HCT116 (cell line): ENCODE measurements around the gene ZNF678. TPM values are rescaled to one million over a fixed set of nuclear protein-coding genes. Genes with fewer than 3 reads are reported as not detected.

Source experiments
- ATAC-seq: fragments of 200-7000 bp; cut with Tn5 transposase; 2 replicates; pipeline ENCODE4 v1.9.1; 2020; ENCODE audit warnings: mild to moderate bottlenecking, moderate library complexity
- BruUV-seq: library from RNA; stranded (reverse); fragments of 400-500 nt; replicated peaks from 2 replicates; lab custom pipeline; 2021; lab: Mats Ljungman, UMichigan
- CTCF ChIA-PET: fragments of 300-600 bp; sonication (Branson Sonifier 250); formaldehyde crosslinking; loops from one replicate; lab custom pipeline; 2021; ENCODE audit warnings: antibody characterized with exemption; lab: Charles Lee
- POLR2A ChIA-PET: fragments of 300-600, 350-600 bp; sonication (Branson Sonifier 250); formaldehyde crosslinking; loops from one replicate; lab custom pipeline; 2021; ENCODE audit warnings: antibody characterized with exemption; lab: Charles Lee
- RAD21 ChIA-PET, 2 experiments: fragments of 300-600 bp; sonication (Branson Sonifier 250); formaldehyde crosslinking; loops; one replicate each; lab custom pipeline; 2023; ENCODE audit warnings: low total read pairs in 2 of 2; ENCODE audit not compliant: uncharacterized antibody in 2 of 2, unreplicated experiment in 2 of 2, low non-redundant PET in 1 of 2; lab: Charles Lee
- DNase-seq: peaks from one replicate; pipeline ENCODE4 v3.0.0-alpha.2; 2010; ENCODE audit warnings: low read depth, low spot score
- H2AFZ ChIP-seq: fragments of 200-600 bp; shearing (Covaris generic), sonication (generic); 2 replicates; pipeline ENCODE4 v1.6.1; 2017; ENCODE audit warnings: low read depth, mixed run types, mixed read lengths, antibody characterized with exemption, low read length; ENCODE audit not compliant: poor library complexity, severe bottlenecking
- H3K27ac ChIP-seq: 2 replicates; pipeline ENCODE4 v1.5.1; 2012; ENCODE audit warnings: low read depth, low read length
- H3K27me3 ChIP-seq: fragments of 200-600 bp; sonication (generic); 2 replicates; pipeline ENCODE4 v1.6.1; 2016; ENCODE audit warnings: mixed run types, low read length, mixed read lengths; ENCODE audit not compliant: insufficient read depth
- H3K36me3 ChIP-seq, 2 experiments: fragments of 200-500 bp in 1 of 2; fragments of 200-600 bp in 1 of 2; sonication (Bioruptor generic) in 1 of 2; sonication (generic) in 1 of 2; 2 replicates each; pipeline versions ENCODE4 v1.5.1 to v1.6.1; 2014 to 2016; ENCODE audit warnings: low read length in 2 of 2, inconsistent platforms in 1 of 2, mixed read lengths in 1 of 2, mixed run types in 1 of 2; ENCODE audit not compliant: insufficient read depth in 2 of 2, control insufficient read depth in 1 of 2
- H3K4me1 ChIP-seq, 2 experiments: fragments of 200-600 bp in 1 of 2; sonication (generic) in 1 of 2; 2 replicates each; pipeline versions ENCODE4 v1.5.1 to v1.6.1; 2012 to 2017; ENCODE audit warnings: low read length in 2 of 2, inconsistent platforms in 1 of 2, mild to moderate bottlenecking in 1 of 2, mixed read lengths in 1 of 2, mixed run types in 1 of 2, moderate library complexity in 1 of 2; ENCODE audit not compliant: insufficient read depth in 2 of 2, control insufficient read depth in 1 of 2
- H3K4me2 ChIP-seq: fragments of 200-600 bp; sonication (generic); 2 replicates; pipeline ENCODE4 v1.6.1; 2017; ENCODE audit warnings: mixed run types, low read length, mixed read lengths
- H3K4me3 ChIP-seq, 2 experiments: fragments of 200-600 bp in 1 of 2; sonication (generic) in 1 of 2; replicated peaks in 1 of 2; 2 replicates each; pipeline ENCODE4 v1.5.1; 2011 to 2016; ENCODE audit warnings: low read length in 2 of 2, control low read depth in 1 of 2, low read depth in 1 of 2, mild to moderate bottlenecking in 1 of 2, mixed read lengths in 1 of 2, mixed run types in 1 of 2
- H3K79me2 ChIP-seq: fragments of 200-600 bp; sonication (generic); 2 replicates; pipeline ENCODE4 v1.6.1; 2017; ENCODE audit warnings: mild to moderate bottlenecking, mixed run types, low read length, moderate library complexity, mixed read lengths; ENCODE audit not compliant: insufficient read depth
- H3K9ac ChIP-seq: fragments of 200-600 bp; sonication (generic); 2 replicates; pipeline ENCODE4 v1.6.1; 2016; ENCODE audit warnings: low read length, mixed read lengths
- H3K9me2 ChIP-seq: fragments of 200-600 bp; sonication (generic), shearing (Covaris generic); 2 replicates; pipeline ENCODE4 v1.6.1; 2017; ENCODE audit warnings: mixed run types, mild to moderate bottlenecking, moderate library complexity; ENCODE audit not compliant: insufficient read depth
- H3K9me3 ChIP-seq, 2 experiments: fragments of 200-500 bp in 1 of 2; fragments of 200-600 bp in 1 of 2; sonication (Bioruptor generic) in 1 of 2; sonication (generic) in 1 of 2; 2 replicates each; pipeline ENCODE4 v1.6.1; 2014 to 2017; ENCODE audit warnings: low read length in 2 of 2, mixed read lengths in 2 of 2, inconsistent platforms in 1 of 2, low read depth in 1 of 2, mild to moderate bottlenecking in 1 of 2, mixed run types in 1 of 2, moderate library complexity in 1 of 2; ENCODE audit not compliant: control insufficient read depth in 1 of 2, insufficient read depth in 1 of 2
- H4K20me1 ChIP-seq: fragments of 200-600 bp; sonication (generic), shearing (Covaris generic); 2 replicates; pipeline ENCODE4 v1.6.1; 2017; ENCODE audit warnings: mixed run types, mild to moderate bottlenecking, moderate library complexity; ENCODE audit not compliant: insufficient read depth
- ATF3 ChIP-seq: IDR thresholded peaks from 2 replicates; pipeline ENCODE4 v1.6.1; 2012
- CBX3 ChIP-seq: IDR thresholded peaks from 2 replicates; pipeline ENCODE4 v1.6.1; 2012; ENCODE audit warnings: low read depth
- EGR1 ChIP-seq: IDR thresholded peaks from 2 replicates; pipeline ENCODE4 v1.6.1; 2012; ENCODE audit warnings: low read depth
- EZH2 ChIP-seq: fragments of 200-600 bp; sonication (generic); IDR thresholded peaks from 2 replicates; pipeline ENCODE4 v1.6.1; 2017; ENCODE audit warnings: antibody characterized with exemption, mixed run types
- JUND ChIP-seq: IDR thresholded peaks from 2 replicates; pipeline ENCODE4 v1.6.1; 2012
- MAX ChIP-seq: IDR thresholded peaks from 2 replicates; pipeline ENCODE4 v1.6.1; 2012
- POLR2A ChIP-seq: IDR thresholded peaks from 2 replicates; pipeline ENCODE4 v1.7.0; 2011; ENCODE audit warnings: borderline replicate concordance; ENCODE audit not compliant: insufficient read depth, insufficient read length; ENCODE audit errors: extremely low read depth
- REST ChIP-seq: IDR thresholded peaks from 2 replicates; pipeline ENCODE4 v1.6.1; 2012; ENCODE audit warnings: low read depth
- SRF ChIP-seq: IDR thresholded peaks from 2 replicates; pipeline ENCODE4 v1.6.1; 2012; ENCODE audit warnings: low read depth
- ZBTB33 ChIP-seq: IDR thresholded peaks from 2 replicates; pipeline ENCODE4 v1.6.1; 2011; ENCODE audit warnings: mild to moderate bottlenecking, low read length, moderate library complexity; ENCODE audit not compliant: insufficient replicate concordance; ENCODE audit errors: extremely low read depth
- ZFX ChIP-seq: fragments of 450-650 bp; IDR thresholded peaks from 2 replicates; pipeline ENCODE4 v1.6.1; 2017
- ZNF274 ChIP-seq: fragments of 200-500 bp; sonication (Bioruptor generic); IDR thresholded peaks from 2 replicates; pipeline ENCODE4 v1.6.1; 2014; ENCODE audit warnings: mild to moderate bottlenecking, low read depth, low read length, inconsistent platforms
- intact Hi-C: fragments of 100-400 bp; cut with micrococcal nuclease; formaldehyde crosslinking; loops from 2 replicates; pipeline ENCODE4 v1.10.0; 2022
- total RNA-seq: library from RNA; stranded (reverse); gene quantifications from one replicate; pipeline ENCODE4 v1.2.1, GENCODE V29; 2021; ENCODE audit not compliant: unreplicated experiment

Gene ZNF678
- total RNA-seq, 1 experiment from 2014 or later, result 6.1 TPM

- TF ChIP-seq REST (no peak), MAX (no peak), EGR1 (no peak), SRF (no peak), ATF3 (no peak), POLR2A (no peak), JUND (no peak)
Measured at GRCh38 chr1:227635596-227635995, 72.2 kb downstream of the ZNF678 start (continued).

- POLR2A ChIA-PET, result no interaction called here
- Histone ChIP-seq H3K4me1 (no peaks in the 10 kb centered on the region), H3K27me3 (no peaks in the 10 kb centered on the region), H3K9ac (no peak overlapping the region), H3K4me3 (no peak overlapping the region), H3K79me2 (no peaks in the 10 kb centered on the region), H3K4me2 (no peak overlapping the region), H3K36me3 (peaks cover 0 to 19% of the 10 kb centered on the region in 2 experiments; a peak in 2 of 4 replicates), H4K20me1 (no peaks in the 10 kb centered on the region), H3K9me2 (no peaks in the 10 kb centered on the region), H3K9me3 (peaks cover 43 to 74% of the 10 kb centered on the region in 2 experiments), H3K27ac (no peak overlapping the region), H2AFZ (no peak overlapping the region)
- ATAC-seq (no peak), DNase-seq (no peak)
- RAD21 ChIA-PET, result no interaction called here
- TF ChIP-seq EZH2 (no peak), ZFX (no peak), ZBTB33 (no peak), CBX3 (no peak), SRF (no peak), MAX (no peak), ATF3 (no peak), JUND (no peak), ZNF274 (no peak)
- intact Hi-C loops, result loop anchor here (10.0 kb wide), 1 partner anchor 60 kb away; no protein-coding TSS in a partner anchor
- CTCF ChIA-PET, result no interaction called here
- BruUV-seq, result no TSS peak
Measured at GRCh38 chr1:227654431-227654830, 91.1 kb downstream of the ZNF678 start.
